HG03064 (cell line): ENCODE data around the gene CHRD.
"Not testable (repeated sequence)": the region's sequence is repeated elsewhere in the genome, so short reads cannot be mapped to it uniquely, and the experiment has no call there.

Source experiments
- ATAC-seq: cut with Tn5 transposase; IDR thresholded peaks from one replicate; pipeline ENCODE4 v1.9.1; 2021; ENCODE audit warnings: low read depth; ENCODE audit not compliant: unreplicated experiment

The CHRD gene

DNA sequence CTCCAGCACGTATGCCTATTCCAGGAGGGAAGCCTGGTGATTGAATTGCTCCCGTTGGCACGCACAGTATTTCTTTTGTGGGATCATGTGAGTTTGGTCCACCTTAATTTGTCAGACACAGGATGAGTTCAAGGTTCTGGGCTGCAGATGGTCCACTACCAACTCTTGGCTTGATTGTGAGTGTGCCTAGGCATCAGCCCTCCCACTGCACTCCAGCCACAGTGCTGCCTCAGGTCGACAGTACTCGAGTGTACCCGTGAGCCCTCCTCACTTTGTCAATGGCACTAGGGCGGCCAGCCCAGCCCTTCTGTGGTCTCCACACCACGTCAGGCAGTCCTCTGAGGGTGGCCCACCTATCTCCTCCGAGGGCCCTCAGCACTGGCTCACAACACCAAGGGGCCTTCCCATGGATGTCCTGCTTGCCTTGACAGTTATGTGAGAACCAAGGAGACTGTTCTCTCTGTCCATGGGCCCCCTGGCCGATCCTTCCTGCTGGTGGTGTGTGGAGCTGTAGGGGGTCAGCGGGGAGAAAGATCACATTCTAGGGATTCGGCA lies 30.2 kb downstream of the CHRD start:
- no peak for ATAC-seq

DNA sequence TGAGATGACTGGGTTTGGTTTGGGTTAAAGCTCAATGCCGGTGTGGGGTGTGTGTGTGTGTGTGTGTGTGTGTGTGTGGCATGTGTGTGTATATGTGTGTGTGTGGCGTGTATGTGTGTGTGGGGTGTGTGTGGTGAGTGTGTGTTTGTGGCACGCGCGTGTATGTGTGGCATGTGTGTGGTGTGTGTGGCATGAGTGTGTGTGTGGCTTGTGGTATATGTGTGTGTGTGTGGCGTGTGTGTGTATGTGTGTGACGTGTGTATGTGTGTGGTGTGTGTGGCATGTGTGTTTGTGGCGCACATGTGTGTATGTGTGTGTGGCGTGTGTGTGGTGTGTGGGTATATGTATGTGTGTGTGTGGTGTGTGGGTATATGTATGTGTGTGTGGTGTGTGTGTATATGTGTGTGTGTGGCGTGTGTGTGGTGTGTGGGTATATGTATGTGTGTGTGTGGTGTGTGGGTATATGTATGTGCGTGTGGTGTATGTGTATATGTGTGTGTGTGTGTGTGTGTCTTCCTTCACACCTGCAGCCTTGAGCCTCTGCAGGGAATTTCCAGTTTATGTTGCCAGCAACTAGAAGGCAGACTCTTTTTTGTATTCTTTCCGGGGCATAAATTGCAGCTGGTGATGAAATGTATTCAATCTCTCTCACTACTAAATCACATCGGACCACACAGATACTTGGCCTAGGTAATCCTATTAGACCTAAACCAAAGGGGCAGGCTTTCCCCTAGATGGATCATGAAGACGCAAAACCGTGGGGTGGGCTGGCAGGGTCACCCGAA lies 34.8 kb downstream of the CHRD start:
- no peak for ATAC-seq

DNA sequence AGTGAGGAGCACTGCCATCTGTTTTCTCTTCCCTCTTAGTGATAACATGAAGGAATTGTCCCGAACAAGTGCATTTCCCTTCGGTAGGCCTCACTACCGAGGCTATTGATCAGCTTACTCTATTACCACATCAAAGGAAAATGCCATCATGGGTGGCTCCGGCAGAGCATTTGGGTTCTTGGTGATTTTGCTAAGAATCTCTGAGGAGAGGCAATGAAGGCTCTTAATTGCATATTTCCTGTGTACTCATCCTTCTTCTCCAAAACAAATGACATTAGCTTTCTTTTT lies 35.3 kb downstream of the CHRD start:
- ATAC-seq = no peak

DNA sequence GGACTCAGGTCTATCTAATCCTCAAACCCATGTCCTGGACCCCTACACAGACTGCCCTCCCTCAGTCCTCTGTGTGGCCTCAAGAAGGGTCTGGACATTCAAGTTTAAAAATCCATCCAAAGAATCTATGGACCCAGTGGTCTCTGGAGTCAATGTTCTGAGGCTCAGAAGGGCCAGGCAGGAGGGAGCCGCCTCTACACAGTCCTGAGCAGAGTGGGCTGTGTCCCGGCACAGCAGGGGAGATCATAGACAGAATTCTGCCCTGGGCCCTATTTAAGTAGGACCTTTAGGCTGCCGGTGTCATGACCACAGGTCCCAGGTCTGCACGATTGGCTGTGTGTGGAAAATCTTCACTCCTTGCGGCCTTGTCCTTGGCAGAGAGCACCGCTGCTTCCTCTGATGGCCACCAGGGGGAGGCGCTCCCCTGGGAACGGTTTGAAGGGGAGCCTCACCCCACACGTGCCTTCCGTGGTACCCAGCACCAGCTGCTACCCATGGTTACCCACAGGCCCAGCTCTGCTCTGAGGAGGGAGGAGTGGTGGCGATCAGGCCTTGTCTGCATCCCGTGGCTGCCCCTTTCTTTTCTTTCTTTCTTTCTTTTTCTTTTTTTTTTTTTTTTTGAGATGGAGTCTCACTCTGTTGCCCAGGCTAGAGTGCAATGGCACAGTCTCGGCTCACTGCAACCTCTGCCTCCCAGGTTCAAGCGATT lies 37.9 kb downstream of the CHRD start:
- ATAC-seq = peak; percentile 69

DNA sequence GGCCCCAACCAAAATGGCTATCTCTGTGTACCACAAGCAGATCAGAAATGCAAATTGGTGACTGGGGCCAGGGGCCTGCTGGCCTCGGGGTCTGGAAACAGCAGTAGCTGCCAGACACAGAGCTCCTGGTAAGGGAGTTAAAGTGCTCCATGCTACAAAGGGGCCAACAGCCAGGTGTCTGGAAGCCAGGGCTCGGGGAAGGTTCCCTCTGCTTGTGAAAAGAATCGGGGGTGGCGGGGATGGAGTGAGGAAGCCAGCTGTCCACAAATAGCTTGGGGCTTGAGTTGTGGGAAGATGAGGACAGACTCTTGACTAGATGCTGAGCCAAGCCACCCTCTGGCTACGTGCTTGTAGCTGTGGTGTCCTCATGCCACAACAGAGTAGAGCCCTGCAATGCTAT lies 39.3 kb downstream of the CHRD start:
- ATAC-seq = no peak

DNA sequence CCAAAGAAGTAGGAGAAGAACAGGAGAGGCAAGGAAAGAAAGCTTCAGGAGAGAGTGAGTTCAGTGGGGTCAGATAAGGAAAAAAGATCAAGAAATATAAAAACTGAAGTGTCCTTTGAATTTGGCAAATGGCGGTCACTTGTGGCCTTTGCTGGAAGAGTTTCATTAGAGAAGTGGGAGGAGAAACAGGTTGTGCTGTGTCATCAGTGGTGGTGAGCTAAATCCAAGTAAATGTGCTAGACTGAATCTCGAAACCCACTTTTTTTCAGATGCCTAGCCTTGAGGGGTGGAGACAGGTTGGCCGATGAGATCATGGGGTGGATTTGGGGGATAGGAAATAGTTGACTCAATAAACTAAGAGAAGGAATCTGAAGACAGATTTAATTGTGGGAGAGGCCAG lies 43.7 kb downstream of the CHRD start:
- ATAC-seq = no peak

DNA sequence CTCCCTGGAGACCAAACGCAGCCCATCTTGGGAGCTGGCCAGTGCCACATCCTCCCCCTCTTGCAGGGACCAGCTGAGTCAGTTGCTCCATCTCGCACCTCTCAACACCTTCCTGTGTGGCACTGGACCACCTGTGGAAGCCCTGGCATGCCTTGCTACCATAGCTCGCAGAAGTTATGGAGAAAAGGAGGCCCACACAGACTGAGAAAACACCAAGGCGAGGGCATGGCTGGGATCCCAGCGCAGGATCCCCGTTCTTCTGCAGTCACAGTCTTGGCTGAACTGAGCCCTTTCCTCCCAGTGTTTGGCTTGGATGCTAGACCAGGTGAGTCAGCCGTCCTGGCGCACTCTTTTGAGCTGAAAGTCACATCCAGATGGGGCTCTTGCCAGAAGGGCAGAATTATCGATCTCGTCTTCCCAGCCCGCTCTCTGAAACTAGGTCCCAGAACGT lies 46.9 kb downstream of the CHRD start:
- ATAC-seq = no peak

DNA sequence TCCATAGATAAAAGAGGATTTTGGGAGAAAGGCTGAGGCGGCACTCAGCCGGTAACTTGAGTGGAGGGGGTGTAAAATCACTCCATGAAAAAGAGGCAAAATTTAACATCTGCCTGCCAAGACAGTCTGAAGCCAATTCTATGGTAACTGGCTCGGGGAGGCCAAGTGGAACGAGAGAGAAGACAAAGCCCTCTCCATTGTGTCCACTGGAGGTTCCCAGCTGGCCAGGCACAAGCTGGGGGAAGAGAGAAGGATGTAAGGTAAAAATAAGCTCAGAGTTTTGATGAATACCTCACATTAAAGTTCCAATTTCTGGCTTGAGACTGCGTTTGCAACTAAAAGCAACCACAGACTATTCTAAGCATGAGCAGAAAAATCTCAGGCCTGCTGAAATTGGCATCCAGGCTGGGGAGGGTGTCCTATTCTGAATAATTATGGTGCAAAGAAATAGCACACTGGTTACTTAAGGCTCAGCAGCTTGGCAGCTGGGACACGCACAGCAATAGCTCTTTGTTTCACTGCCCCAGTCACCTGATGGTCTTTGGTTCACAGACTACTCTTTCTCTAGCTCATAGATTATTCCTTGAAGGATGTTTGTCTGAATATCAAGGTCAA lies 48.8 kb downstream of the CHRD start:
- ATAC-seq = no peak

DNA sequence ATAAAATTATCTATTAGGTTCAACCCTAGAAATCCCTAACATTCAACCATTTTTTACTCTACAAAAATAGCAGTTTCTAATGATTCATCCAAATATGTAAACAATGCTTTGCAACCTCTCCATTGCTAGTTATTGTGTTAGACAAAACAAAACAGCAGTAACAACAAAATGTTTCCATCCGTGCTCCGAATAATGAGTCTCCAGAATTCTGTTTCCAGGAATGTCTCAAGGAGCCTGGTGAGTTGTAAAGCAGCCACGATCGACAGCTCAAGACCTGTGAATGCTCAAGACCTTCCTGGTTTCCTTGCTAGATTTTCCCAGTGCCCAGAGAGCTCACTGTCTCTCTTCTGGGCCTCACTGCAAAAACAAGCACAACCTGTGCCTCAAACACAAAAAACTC lies 49.9 kb downstream of the CHRD start:
- no peak for ATAC-seq

DNA sequence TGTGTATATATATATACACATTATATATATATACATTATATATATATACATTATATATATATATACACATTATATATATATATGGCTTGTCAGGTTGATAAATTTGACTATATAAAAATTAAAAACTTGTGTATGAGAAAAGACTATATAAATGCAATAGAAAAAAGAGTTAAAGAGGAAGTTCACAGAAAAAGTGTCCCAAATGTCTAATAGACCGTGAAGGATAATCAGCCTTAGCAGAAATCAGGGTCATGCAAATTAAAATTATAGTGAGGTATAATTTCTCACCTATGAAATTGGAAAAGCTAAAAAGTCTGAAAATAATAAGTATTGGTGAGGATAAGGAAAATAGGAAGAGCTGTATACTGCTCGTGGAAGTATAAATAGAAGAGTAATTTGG lies 51.1 kb downstream of the CHRD start:
- ATAC-seq = no peak

DNA sequence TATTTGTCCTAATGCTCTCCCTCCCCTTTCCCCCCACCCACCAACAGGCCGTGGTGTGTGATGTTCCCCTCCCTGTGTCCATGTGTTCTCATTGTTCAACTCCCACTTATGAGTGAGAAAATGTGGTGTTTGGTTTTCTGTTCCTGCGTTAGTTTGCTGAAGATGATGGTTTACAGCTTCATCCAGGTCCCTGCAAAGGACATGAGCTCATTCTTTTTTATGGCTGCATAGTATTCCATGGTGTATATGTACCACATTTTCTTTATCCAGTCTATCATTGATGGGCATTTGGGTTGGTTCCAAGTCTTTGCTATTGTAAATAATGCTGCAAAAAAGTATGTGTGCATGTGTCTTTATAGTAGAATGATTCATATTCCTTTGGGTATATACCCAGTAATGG lies 53.3 kb downstream of the CHRD start:
- not testable (repeated sequence) for ATAC-seq

DNA sequence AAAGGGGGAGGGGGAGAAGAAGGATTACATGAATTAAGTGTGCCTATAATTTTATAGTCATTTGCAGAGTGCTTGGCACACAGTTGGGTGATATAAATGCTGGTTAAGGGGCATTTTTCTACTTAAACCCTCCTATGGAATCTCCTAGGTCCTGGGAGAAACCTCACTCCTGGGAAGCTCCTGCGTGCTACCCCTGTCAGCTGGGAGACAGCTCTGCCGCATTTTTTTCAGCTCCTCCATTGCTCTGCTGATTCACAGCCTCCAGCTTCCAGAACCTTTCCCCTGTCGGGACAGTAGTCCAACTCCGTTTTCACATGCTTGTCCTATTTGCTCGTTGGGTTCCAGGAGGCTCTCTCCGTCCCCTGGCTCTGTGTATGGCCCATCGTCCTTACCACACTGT lies 59.2 kb downstream of the CHRD start:
- ATAC-seq = no peak
